Left lobe of liver (tissue), 2 donors: Measurements from ENCODE around the gene TLR4. TPM values are rescaled to one million over a fixed set of nuclear protein-coding genes. Genes with fewer than 3 reads are reported as not detected.

Experiments used
- ATAC-seq: fragments of 200-7000 bp; cut with Tn5 transposase; one replicate; pipeline ENCODE4 v1.9.1; 2020; ENCODE audit warnings: mild to moderate bottlenecking, moderate library complexity
- DNase-seq: peaks from one replicate; pipeline ENCODE4 v3.0.0-alpha.2; 2020; ENCODE audit warnings: low spot score
- total RNA-seq: library from RNA; stranded (reverse); gene quantifications from one replicate; pipeline ENCODE4 v1.2.1, GENCODE V29; 2021
- donor health status: DM: no; HTN: no; CAD: no; lungs with moderate emphysema.
- donor health status: DM: no; HTN: yes; CAD: no.

TLR4 gene
- total RNA-seq = 5.3 TPM

DNA sequence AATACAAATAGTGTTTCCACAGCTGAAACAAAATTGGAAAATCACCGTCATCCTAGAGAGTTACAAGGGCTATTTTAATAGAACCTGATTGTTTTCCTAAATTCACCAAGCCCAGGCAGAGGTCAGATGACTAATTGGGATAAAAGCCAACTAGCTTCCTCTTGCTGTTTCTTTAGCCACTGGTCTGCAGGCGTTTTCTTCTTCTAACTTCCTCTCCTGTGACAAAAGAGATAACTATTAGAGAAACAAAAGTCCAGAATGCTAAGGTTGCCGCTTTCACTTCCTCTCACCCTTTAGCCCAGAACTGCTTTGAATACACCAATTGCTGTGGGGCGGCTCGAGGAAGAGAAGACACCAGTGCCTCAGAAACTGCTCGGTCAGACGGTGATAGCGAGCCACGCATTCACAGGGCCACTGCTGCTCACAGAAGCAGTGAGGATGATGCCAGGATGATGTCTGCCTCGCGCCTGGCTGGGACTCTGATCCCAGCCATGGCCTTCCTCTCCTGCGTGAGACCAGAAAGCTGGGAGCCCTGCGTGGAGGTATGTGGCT, at the start of gene TLR4:
Gene TLR4, plus strand, starts transcription at position 380 of the 552 bp plus-strand sequence. Its CDS starts 70 bp downstream, at position 450.
- DNase-seq (peak; percentile 67), ATAC-seq (peak; percentile 90)

DNA sequence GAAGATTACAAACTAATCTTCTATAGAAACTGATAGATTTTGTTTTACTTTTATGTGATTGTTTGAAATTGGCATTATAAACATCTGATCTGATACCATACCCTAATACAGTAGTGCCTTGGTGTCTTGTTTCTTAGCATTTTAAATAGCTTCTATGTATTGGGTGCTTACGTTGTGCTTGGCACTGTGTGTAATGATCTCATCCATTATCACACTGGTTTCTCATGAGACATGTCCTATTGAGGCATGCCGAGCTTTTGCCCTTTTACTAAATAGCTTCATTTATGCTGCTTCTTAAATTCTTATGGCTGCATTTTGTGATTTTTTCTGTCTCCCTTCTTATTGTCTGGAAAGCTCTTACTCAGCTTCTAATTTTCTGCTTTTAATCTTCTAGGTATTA, 48.2 kb upstream of the TLR4 start:
- no peak for ATAC-seq

DNA sequence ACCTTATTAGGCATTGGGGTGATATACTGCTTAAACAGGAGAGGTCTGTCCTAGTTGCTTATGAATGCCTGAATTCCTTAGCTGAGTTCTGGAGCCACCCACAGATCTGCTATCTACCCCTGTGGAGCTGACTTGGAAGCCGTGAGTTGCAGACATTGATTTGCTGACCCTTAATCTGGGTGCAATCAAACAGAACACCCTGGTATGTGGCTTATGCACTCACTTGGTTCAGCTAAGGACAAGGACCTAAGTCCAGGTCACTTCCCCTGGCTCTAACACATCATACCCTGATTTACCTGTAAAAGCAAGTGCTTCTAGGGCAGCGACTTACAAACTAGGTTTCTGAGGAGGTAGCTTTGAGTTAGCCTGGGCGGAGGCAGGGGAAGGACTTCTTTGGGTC, 41.6 kb upstream of the TLR4 start:
- ATAC-seq (peak; percentile 99), DNase-seq (peak; percentile 74)

More for the DNA sequence above, 48.2 kb upstream of the TLR4 start:
- no peak for DNase-seq

DNA sequence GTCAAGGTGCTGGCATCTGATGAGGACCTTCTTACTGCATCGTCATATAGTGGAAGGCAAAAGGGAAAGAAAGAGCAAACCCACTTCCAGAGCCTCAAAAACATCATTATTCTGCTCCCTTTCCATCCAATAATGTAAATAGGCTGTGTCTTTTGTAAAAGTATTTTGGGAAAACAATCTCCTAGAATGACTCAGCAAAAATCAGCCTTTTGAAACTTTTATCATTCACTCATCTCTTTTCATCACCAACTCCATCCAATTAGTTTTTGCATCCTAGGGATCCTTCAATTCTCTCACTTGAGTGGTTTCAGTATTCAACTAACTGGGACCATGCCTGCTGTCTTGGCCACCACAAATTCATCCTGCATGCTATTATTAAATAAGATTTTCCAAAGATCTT, 39.8 kb upstream of the TLR4 start:
- DNase-seq (no peak), ATAC-seq (no peak)

DNA sequence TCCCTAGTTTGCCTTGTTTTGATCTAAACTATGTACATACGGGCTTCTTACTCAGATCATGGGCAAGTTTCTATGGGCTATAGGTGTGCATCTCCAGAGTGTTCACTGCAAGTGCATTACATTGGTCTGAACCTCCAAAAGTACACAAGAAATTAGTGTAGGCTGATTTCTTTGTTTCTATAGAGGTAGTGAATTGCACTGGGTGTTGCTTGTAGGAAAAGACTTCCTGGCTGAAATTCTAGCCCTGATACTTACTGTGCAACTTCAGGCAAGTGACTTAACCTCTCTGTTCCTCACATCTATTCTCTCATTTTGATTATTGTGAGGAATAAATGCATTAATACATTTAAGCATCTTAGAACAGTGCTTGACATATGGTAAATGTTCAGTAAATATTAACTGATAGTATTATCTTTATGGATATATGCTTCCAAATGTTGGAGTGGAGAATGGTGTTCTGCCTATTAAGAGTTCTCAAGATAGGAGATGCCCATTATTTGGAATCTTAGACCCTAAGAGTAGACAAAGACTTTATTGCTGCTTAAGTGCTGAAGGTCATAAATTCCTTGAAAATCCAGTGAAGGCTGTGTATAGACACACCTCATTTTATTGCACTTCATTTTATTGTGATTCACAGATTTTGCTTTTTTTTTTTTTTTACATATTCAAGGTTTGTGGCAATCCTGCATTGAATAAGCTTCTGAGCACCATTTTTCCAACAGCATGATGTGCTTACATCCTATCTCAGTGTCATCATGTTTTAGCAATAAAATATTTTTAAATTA, 38.4 kb upstream of the TLR4 start:
- ATAC-seq = no peak

DNA sequence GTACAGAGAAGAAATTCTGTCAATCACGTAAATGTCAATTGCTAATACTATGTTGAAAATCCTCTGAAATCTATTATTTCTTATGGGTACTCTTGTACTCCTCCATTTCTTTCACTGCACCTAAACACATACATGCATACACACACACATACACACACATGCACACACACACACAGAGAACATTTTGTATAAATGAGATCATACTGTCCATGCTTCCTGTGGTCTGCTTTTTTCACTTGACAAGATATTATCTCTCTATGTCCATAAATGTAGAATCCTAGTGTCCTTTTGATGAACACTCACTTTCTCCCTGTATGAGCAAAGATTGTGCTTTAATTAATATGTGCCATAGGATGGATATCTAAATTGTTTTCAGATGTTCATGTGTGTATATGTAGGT, 32.7 kb upstream of the TLR4 start:
- ATAC-seq = no peak
- no peak for DNase-seq

More for the DNA sequence above, 38.4 kb upstream of the TLR4 start:
- DNase-seq = no peak

DNA sequence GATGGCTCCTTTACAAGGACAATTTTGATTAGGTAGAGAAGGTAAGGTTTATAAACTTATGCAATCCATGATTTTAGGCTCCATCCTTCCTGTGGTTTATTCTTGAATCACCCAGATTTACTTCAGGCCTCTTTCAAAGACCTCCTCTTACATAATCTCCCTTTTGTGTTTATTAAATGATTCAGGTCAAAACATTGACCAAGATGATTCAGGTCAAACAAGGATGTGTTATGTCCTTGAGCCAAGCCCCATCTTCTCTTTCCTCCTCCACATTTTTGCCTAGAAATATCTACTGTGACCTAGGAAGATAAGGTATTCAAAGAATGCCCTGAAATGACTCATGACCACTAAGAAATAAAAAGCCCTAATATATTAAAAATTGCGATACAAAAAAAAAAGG, 31.8 kb upstream of the TLR4 start:
- ATAC-seq (no peak), DNase-seq (no peak)

DNA sequence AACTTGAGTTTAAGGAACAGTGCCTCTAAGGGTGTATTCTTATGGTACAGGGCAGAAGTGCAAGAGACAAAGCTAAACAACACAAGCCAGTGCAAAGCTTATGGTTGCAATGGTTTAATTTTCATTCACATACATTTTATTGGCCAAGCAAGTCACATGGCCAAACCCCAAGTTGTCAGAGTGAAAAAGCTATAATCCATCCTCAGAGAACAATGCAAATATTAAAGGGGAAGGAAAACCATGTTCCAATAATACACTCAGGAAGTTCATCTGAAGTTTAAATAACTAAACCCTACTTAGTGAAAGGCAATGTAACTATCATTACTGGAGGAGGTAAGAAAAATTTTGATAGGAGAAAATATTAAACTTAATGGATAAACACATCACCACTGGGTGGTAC, 26.6 kb upstream of the TLR4 start:
- DNase-seq = no peak
- no peak for ATAC-seq

DNA sequence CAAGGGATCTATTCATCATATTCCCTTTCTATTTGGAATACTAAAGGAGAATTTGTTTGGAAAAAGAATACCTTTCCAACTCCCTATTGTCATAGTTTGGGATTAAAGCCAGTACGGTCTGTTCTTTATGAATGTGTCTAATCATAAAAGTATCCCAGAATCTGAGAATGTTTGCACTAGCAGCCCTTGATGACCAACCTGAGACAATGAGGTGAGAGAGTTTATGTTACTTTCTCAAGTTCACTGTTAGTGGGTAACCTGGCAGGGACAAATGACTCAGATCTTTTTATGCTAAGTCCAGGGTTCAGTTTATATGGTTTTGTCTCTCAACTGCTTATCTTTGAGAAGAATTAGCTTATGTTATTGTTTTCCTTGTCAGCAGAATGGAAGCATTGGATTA, 25.3 kb upstream of the TLR4 start:
- no peak for ATAC-seq
- DNase-seq = no peak

DNA sequence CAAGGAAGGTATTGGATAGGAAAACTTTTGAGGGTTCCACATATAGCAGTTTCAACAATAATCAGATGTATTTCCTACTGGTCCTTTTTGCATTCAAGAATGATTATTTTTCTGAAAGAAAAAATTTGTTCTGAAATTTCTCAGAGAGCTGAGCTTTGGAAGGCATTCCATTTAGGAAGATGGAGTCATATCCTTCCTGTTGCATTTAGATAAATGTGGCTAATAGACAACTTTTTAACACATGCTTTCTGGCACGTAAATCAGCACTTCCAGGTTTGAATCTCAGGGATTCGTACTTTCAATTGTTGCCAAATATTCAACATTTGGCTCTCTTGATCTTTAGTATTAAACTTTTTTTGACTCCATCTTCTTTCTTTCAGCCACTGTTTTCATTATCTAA, 24.8 kb upstream of the TLR4 start:
- ATAC-seq = no peak
- no peak for DNase-seq

DNA sequence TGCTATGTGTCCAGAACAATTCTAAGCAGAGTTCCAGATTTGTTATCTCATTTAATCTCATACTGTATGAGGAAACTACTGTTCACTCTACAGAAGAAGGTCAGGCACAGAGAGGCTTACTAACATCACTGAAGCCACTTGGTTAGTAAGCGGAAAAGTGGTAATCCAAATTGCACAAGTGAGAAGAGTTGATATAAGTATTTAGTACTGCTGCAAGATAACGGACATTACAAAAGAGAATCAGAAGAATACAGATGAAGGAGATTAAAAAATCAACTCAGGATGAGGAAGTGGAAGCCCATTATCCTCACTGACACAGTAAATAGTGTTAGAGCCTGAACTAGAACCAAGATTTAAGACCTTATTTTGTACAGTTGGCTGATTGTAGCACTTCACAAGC, 22.3 kb upstream of the TLR4 start:
- no peak for DNase-seq

DNA sequence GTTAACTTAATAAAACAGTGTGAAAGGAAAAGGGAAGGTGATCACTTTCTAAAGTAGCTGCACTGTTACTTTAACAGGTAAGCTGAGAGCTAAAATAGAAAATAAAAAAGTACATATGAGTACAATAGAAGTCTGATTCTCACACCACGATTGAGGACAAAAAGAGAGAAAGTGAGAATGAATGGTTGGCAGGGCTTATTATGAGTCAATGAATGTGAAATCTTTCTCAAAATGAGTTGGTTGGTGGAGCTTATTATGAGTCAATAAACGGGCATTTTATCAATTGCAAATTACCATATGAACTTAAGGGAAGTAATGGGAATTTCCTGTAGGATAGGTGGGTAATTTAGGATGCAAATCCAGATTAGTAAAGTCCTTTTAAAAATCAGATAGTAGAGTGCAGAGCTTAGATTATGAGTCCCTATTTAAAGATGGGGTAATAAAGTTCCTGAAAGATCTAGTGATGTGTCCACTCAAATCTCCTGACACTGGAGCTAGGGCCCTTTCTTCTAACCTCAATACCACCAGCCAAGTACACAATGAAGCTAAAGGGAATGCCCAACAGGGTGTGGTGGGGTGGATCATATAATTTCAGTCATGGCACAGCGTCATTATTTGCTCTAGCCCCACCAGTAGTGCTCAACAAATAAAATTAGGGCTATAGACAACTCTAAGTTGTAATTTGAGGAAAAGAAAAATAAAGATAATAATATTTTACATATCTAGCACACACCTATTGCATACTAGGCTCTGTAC, 21.1 kb upstream of the TLR4 start:
- no peak for ATAC-seq

More for the DNA sequence above, 22.3 kb upstream of the TLR4 start:
- no peak for ATAC-seq

DNA sequence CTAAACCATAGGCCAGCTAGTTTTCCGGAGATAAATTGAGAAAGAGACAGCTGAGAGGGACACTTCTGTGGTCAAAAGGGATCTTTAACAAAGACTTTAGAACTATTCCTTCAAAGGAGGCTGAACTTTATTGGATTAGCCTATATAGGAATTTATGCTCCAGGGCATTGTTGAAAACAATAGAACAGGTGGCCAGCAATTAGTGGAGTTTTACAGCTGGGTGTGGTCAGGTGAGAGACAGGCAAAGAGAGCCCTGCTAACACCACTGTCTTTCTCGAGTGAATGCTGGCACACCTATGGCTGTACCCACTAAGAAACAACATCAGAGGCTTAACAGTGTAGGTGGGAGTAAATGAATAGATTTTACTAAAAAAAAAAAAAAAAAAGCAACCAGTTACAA, 16.7 kb upstream of the TLR4 start:
- DNase-seq (no peak), ATAC-seq (no peak)

More for the DNA sequence above, 21.1 kb upstream of the TLR4 start:
- DNase-seq = no peak

DNA sequence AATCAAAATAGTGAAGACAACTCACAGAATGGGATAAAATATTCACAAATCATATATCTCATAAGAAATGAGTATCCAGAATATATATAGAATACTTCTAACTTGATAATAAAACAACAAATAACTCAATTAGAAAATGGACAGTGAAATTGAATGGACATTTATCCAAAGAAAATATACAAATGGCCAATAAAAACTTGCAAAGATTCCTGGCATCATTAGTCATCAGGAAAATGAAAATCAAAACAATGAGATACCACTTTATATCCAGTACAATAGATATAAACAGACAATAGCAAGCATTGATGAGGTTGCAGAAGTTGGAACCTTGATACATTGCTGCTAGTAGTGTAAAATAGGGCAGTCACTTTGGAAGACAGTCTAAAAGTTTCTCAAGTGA, 12.8 kb upstream of the TLR4 start:
- DNase-seq (no peak), ATAC-seq (no peak)

DNA sequence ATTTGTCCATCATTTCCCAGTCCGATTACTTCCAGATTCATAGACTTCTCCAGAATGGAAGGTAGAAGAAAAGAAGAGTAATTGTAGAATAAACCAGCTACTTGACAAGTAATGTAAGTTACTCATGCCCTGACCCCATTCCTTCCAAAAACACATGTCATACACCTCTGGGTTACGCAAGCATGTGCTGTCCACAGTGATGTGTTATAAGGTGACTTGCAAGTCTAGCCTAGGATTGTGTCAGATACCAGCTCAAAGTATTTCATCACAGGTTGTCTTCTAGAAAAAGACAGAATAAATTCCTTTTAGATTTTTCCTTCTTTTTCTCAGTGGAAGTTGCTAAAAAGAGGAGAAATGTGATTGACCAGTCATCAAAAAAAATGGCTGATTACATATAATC, 8.0 kb upstream of the TLR4 start:
- DNase-seq (no peak), ATAC-seq (no peak)

DNA sequence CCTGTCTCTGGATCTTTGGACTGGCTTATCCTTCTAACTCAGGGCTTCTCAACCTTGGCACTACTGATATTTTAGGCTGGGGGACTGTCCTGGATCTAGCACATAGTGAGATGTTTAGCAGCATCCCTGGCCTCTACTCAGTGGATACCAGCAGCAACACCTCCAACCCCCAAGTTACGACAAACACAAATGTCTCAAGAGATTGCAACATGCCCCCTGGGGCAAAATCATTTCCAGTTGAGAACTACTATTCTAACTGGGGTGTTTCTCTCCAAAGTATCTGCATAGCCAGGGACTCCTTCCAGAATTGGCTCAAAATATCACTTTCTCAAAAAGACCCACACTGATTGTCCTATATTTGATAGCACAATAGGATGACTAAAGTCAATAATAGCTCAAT, 7.2 kb upstream of the TLR4 start:
- ATAC-seq (no peak), DNase-seq (no peak)

DNA sequence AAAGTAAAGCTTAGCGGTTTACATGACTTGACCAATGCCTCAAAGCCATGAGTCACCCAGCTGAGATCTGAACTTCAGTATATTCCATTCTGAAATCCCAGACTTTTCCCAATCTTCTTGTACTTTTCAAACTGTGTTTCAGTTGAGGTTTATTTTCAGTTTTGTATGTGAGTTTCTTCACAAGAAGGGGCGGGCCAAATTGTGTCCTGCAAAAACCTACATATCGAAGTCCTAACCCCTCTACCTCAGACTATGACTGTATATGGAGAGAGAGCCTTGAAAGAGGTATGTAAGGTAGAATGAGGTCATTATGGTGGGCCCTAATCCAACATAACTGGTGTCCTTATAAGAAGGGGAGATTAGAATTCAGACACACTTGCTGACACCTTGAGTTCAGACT, 666 bp upstream of the TLR4 start:
- DNase-seq (no peak), ATAC-seq (no peak)

DNA sequence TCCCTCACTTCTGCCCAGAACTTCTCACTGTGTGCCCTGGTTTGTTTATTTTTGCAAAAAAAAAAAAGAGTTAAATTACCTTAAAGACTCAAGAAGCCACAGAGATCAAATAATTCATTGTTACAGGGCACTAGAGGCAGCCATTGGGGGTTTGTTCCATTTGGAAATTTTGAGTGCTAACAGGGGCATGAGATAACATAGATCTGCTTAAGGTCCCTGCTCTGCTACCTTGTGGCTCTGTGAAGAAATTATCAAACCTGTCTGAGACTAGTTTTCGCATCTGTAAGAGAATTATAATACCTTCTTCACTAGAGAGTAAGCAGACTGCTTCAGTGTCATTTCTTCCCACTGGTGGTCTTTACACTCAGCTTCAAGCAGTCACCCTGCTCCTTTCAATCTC, 394 bp downstream of the TLR4 start:
- DNase-seq (no peak), ATAC-seq (peak; percentile 11)

DNA sequence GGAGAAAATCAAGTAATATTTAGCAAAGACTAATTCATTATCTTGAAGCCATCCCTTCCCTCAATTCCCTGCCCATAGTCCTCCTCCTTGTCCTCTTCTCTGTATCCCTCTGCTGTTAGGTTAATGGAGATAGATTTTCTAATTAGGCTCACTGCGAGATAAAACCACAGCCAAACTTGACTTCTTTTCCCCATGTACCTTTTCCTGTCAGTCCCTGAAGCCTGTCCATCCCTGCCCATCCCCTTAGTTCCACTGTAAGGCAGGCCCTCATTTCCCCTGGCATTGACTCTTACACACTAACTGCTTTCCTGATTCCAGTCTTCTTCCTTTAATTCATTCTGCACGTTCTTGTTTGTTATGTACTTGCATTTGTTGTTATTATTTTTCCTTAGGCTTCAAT, 1.2 kb downstream of the TLR4 start:
- DNase-seq = no peak

DNA sequence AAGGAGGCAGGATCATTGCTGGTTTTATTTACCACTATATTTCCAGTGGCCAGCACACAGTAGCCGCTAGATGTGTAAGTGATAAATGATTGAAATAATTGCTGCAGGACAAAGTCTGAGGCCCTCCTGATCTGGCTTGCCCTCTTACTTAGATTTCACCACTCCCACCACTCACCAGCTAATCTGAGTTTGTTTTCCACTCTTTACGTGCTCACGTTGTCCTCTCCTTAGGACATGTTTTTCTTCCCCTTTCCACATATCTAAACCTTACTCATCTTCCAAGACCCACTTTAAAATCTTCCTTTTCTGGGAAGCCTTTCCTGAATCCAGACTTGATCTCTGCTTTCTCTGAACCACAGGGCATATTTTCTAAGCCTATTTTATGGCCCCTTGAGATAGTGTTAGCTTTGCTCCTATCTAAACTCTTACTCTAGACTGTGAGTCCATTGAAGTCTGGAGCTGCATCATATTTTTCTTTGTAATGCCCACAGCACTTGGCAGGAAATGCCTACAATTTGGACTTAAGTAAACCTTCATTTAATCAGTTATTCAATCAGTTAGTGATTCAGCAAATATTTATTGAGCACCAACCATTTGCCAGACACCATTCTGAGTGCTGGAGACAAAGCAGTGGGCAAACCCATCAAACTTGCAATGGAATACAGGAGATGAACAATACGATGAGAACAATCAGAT, 2.4 kb downstream of the TLR4 start:
- DNase-seq = no peak
- peak; percentile 8 for ATAC-seq

More for the DNA sequence above, 1.2 kb downstream of the TLR4 start:
- no peak for ATAC-seq

DNA sequence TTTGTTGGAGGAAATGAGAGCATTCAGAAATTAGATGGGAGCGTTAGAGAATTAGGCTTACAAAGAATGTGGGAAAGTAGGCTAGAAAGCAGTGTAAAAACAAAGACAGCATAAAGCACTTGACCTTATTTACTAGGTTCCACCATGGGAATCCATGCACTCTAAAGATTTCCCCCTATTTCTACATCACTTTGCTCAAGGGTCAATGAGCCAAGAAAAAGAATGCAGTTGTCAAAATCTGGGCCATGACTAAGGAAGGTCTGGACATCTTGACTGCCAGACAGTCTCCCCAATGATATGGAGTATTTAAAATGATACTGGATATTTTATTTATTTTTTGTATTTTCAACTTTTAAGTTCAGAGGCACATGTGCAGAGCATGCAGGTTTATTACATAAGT, 3.4 kb downstream of the TLR4 start:
- DNase-seq = no peak
- no peak for ATAC-seq
